IgD-negative memory B cell (primary cell): Measurements from ENCODE around the gene SMCP. TPM values are rescaled to one million over a fixed set of nuclear protein-coding genes. Genes with fewer than 3 reads are reported as not detected.

Experiments
- H3K27ac Mint-ChIP-seq, 3 donors: one replicate each; pipeline ENCODE4 v1.8.0; 2020 to 2022; ENCODE audit warnings: mild to moderate bottlenecking in 3 of 3, mixed read lengths in 3 of 3, moderate library complexity in 1 of 3
- H3K27me3 Mint-ChIP-seq: one replicate; pipeline ENCODE4 v1.8.0; 2021; ENCODE audit warnings: mixed read lengths
- H3K36me3 Mint-ChIP-seq: one replicate; pipeline ENCODE4 v1.8.0; 2020; ENCODE audit warnings: mild to moderate bottlenecking, mixed read lengths
- H3K4me1 Mint-ChIP-seq, 3 donors: one replicate each; pipeline ENCODE4 v1.8.0; 2020 to 2022; ENCODE audit warnings: mixed read lengths in 3 of 3, mild to moderate bottlenecking in 1 of 3
- H3K4me3 Mint-ChIP-seq, 4 donors: one replicate each; pipeline ENCODE4 v1.8.0; 2020 to 2022; ENCODE audit warnings: mild to moderate bottlenecking in 4 of 4, mixed read lengths in 4 of 4, moderate library complexity in 3 of 4
- H3K9me3 Mint-ChIP-seq, 3 donors: one replicate each; pipeline ENCODE4 v1.8.0; 2020 to 2021; ENCODE audit warnings: mixed read lengths in 3 of 3, mild to moderate bottlenecking in 1 of 3
- polyA plus RNA-seq: library from polyadenylated mRNA; unstranded; fragments of 300-500 nt; fragmentation: Illumina TruSeq; gene quantifications from one replicate; pipeline ENCODE4 v1.2.3, GENCODE V29; 2021

SMCP gene
- polyA plus RNA-seq, 1 donor from 2014 or later: not detected

- H3K4me1 Mint-ChIP-seq: peaks cover 0 to 4% (median 3%) of the 10 kb centered on the region in 3 donors
- no peaks in the 10 kb centered on the region for H3K9me3 Mint-ChIP-seq
- H3K4me3 Mint-ChIP-seq: peak overlapping the region in 1 of 4 donors; percentile 29
- H3K27me3 Mint-ChIP-seq: peaks cover 6% of the 10 kb centered on the region
- no peaks in the 10 kb centered on the region for H3K36me3 Mint-ChIP-seq
- H3K27ac Mint-ChIP-seq: no peak overlapping the region
These were observed 1.6 kb downstream of the SMCP start for GRCh38 chr1:152879559-152880198.

GRCh38 chr1:152880316-152880715, 2.2 kb downstream of the SMCP start:
- Mint-ChIP-seq H3K4me1 (peaks cover 0 to 4% (median 3%) of the 10 kb centered on the region in 3 donors), H3K36me3 (no peaks in the 10 kb centered on the region), H3K9me3 (no peaks in the 10 kb centered on the region), H3K4me3 (peak overlapping the region in 1 of 4 donors; percentile 12), H3K27me3 (peaks cover 6% of the 10 kb centered on the region), H3K27ac (no peak overlapping the region)

GRCh38 chr1:152880907-152881306, 2.8 kb downstream of the SMCP start:
- Mint-ChIP-seq H3K9me3 (no peaks in the 10 kb centered on the region), H3K27ac (peak overlapping the region in 1 of 3 donors; percentile 9), H3K4me1 (peaks cover 0 to 4% (median 3%) of the 10 kb centered on the region in 3 donors), H3K4me3 (peak overlapping the region in 1 of 4 donors; percentile 18), H3K27me3 (peaks cover 2% of the 10 kb centered on the region), H3K36me3 (no peaks in the 10 kb centered on the region)

GRCh38 chr1:152884085-152884484, 6.0 kb downstream of the SMCP start:
- no peak overlapping the region for H3K27ac Mint-ChIP-seq

GRCh38 chr1:152884506-152884905, 6.4 kb downstream of the SMCP start:
- H3K4me3 Mint-ChIP-seq: no peak overlapping the region
- no peak overlapping the region for H3K27ac Mint-ChIP-seq
- peaks cover 4% of the 10 kb centered on the region for H3K27me3 Mint-ChIP-seq
- H3K36me3 Mint-ChIP-seq: no peaks in the 10 kb centered on the region
- H3K4me1 Mint-ChIP-seq: peaks cover 0 to 4% (median 3%) of the 10 kb centered on the region in 3 donors
- no peaks in the 10 kb centered on the region for H3K9me3 Mint-ChIP-seq

More at GRCh38 chr1:152884085-152884484, 6.0 kb downstream of the SMCP start:
- Mint-ChIP-seq H3K27me3 (peaks cover 2% of the 10 kb centered on the region), H3K36me3 (no peaks in the 10 kb centered on the region), H3K4me1 (peaks cover 0 to 4% (median 3%) of the 10 kb centered on the region in 3 donors), H3K4me3 (no peak overlapping the region), H3K9me3 (no peaks in the 10 kb centered on the region)

GRCh38 chr1:152884966-152885624, 7.0 kb downstream of the SMCP start:
- peaks cover 4% of the 10 kb centered on the region for H3K27me3 Mint-ChIP-seq
- H3K27ac Mint-ChIP-seq: no peak overlapping the region
- no peaks in the 10 kb centered on the region for H3K9me3 Mint-ChIP-seq
- no peaks in the 10 kb centered on the region for H3K4me1 Mint-ChIP-seq
- H3K36me3 Mint-ChIP-seq: no peaks in the 10 kb centered on the region
- H3K4me3 Mint-ChIP-seq: no peak overlapping the region

GRCh38 chr1:152886085-152886484, 8.0 kb downstream of the SMCP start:
- Mint-ChIP-seq H3K4me1 (no peaks in the 10 kb centered on the region), H3K36me3 (no peaks in the 10 kb centered on the region), H3K4me3 (no peak overlapping the region), H3K27ac (no peak overlapping the region), H3K9me3 (no peaks in the 10 kb centered on the region), H3K27me3 (peaks cover 4% of the 10 kb centered on the region)

GRCh38 chr1:152886758-152887409, 8.8 kb downstream of the SMCP start:
- no peaks in the 10 kb centered on the region for H3K9me3 Mint-ChIP-seq
- peaks cover 4% of the 10 kb centered on the region for H3K27me3 Mint-ChIP-seq
- no peaks in the 10 kb centered on the region for H3K4me1 Mint-ChIP-seq
- no peak overlapping the region for H3K27ac Mint-ChIP-seq
- H3K36me3 Mint-ChIP-seq: no peaks in the 10 kb centered on the region
- H3K4me3 Mint-ChIP-seq: no peak overlapping the region

GRCh38 chr1:152888126-152888525, 10.0 kb downstream of the SMCP start:
- Mint-ChIP-seq H3K4me3 (no peak overlapping the region), H3K27me3 (peaks cover 4% of the 10 kb centered on the region), H3K4me1 (no peaks in the 10 kb centered on the region), H3K36me3 (no peaks in the 10 kb centered on the region), H3K9me3 (no peaks in the 10 kb centered on the region), H3K27ac (no peak overlapping the region)

- Mint-ChIP-seq H3K4me3 (no peak overlapping the region), H3K27ac (no peak overlapping the region), H3K36me3 (no peaks in the 10 kb centered on the region), H3K4me1 (no peaks in the 10 kb centered on the region), H3K27me3 (peaks cover 3% of the 10 kb centered on the region), H3K9me3 (no peaks in the 10 kb centered on the region)
These were observed 20.9 kb downstream of the SMCP start for GRCh38 chr1:152899027-152899426.

GRCh38 chr1:152899883-152900282, 21.8 kb downstream of the SMCP start:
- no peaks in the 10 kb centered on the region for H3K9me3 Mint-ChIP-seq
- no peak overlapping the region for H3K4me3 Mint-ChIP-seq
- no peak overlapping the region for H3K27ac Mint-ChIP-seq
- H3K4me1 Mint-ChIP-seq: no peaks in the 10 kb centered on the region
- H3K27me3 Mint-ChIP-seq: peaks cover 1% of the 10 kb centered on the region
- no peaks in the 10 kb centered on the region for H3K36me3 Mint-ChIP-seq

GRCh38 chr1:152901631-152902030, 23.5 kb downstream of the SMCP start:
- H3K27me3 Mint-ChIP-seq: peaks cover 5% of the 10 kb centered on the region
- H3K4me3 Mint-ChIP-seq: no peak overlapping the region
- H3K27ac Mint-ChIP-seq: no peak overlapping the region
- H3K9me3 Mint-ChIP-seq: no peaks in the 10 kb centered on the region
- H3K4me1 Mint-ChIP-seq: no peaks in the 10 kb centered on the region
- no peaks in the 10 kb centered on the region for H3K36me3 Mint-ChIP-seq

- peaks cover 6% of the 10 kb centered on the region for H3K27me3 Mint-ChIP-seq
- H3K9me3 Mint-ChIP-seq: no peaks in the 10 kb centered on the region
- no peak overlapping the region for H3K4me3 Mint-ChIP-seq
- no peak overlapping the region for H3K27ac Mint-ChIP-seq
- H3K4me1 Mint-ChIP-seq: no peaks in the 10 kb centered on the region
- H3K36me3 Mint-ChIP-seq: no peaks in the 10 kb centered on the region
These were observed 24.5 kb downstream of the SMCP start for GRCh38 chr1:152902636-152903035.

- Mint-ChIP-seq H3K4me1 (no peaks in the 10 kb centered on the region), H3K9me3 (peaks cover 0 to 2% (median 0%) of the 10 kb centered on the region in 3 donors), H3K27ac (no peak overlapping the region), H3K4me3 (no peak overlapping the region), H3K27me3 (peaks cover 12% of the 10 kb centered on the region), H3K36me3 (no peaks in the 10 kb centered on the region)
These were observed 26.7 kb downstream of the SMCP start for GRCh38 chr1:152904688-152905440.

- Mint-ChIP-seq H3K36me3 (no peaks in the 10 kb centered on the region), H3K9me3 (peaks cover 0 to 5% (median 0%) of the 10 kb centered on the region in 3 donors), H3K27me3 (peaks cover 12% of the 10 kb centered on the region), H3K4me1 (no peaks in the 10 kb centered on the region), H3K27ac (no peak overlapping the region), H3K4me3 (no peak overlapping the region)
These were observed 28.0 kb downstream of the SMCP start for GRCh38 chr1:152906023-152906565.
